Thyroid gland (tissue), 4 donors: ENCODE results near the gene TMEM185A.
"Not testable (repeated sequence)": the region's sequence is repeated elsewhere in the genome, so short reads cannot be mapped to it uniquely, and the experiment has no call there.

Experiments
- POLR2A ChIP-seq, 2 donors: fragments of 450-650 bp; IDR thresholded peaks; one replicate each; pipeline ENCODE4 v1.6.1; 2017; ENCODE audit warnings: antibody characterized with exemption in 2 of 2, mild to moderate bottlenecking in 2 of 2, moderate library complexity in 1 of 2
- TF ChIP-seq, protein P1 (sequence below), 6 experiments: fragments of 200-600 bp in 3 of 6; fragments of 450-650 bp in 3 of 6; sonication (generic) in 3 of 6; IDR thresholded peaks; one replicate each; pipeline ENCODE4 v1.5.1; 2016 to 2019; ENCODE audit warnings: antibody characterized with exemption in 6 of 6, mild to moderate bottlenecking in 2 of 6, inconsistent platforms in 1 of 6, moderate library complexity in 1 of 6

DNA sequence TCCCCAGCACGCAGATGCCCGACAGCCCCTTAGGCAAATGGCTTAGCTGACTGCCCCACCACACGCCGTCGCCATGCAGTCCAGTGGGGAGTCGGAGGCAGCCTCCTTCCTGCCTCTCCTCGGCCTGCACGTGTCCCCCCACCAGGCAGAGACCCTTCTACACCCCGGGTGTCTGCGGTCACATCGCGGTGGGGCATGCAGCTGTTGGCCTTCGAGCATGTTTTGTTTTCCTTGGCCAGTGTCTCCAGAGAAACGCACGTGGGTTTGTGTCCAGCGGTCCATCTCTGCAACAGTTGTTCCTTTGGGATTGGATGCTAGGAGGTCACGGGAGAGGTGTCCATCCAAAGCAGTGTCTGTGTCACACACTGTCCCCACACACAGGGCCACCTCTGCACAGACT lies 36.4 kb downstream of the TMEM185A start, which contains the start of gene HSFX2:
- TF ChIP-seq POLR2A (IDR thresholded peaks at IDR 0.05): not testable (repeated sequence)
- TF ChIP-seq, protein P1, sequence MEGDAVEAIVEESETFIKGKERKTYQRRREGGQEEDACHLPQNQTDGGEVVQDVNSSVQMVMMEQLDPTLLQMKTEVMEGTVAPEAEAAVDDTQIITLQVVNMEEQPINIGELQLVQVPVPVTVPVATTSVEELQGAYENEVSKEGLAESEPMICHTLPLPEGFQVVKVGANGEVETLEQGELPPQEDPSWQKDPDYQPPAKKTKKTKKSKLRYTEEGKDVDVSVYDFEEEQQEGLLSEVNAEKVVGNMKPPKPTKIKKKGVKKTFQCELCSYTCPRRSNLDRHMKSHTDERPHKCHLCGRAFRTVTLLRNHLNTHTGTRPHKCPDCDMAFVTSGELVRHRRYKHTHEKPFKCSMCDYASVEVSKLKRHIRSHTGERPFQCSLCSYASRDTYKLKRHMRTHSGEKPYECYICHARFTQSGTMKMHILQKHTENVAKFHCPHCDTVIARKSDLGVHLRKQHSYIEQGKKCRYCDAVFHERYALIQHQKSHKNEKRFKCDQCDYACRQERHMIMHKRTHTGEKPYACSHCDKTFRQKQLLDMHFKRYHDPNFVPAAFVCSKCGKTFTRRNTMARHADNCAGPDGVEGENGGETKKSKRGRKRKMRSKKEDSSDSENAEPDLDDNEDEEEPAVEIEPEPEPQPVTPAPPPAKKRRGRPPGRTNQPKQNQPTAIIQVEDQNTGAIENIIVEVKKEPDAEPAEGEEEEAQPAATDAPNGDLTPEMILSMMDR (IDR thresholded peaks at IDR 0.05): not testable (repeated sequence)
